Loucy (cell line): ENCODE data around the gene NHS.

Source experiments
- EZH2phosphoT487 ChIP-seq: fragments of 200-600 bp; IDR thresholded peaks from 2 replicates; pipeline ENCODE4 v1.6.1; 2018; ENCODE audit warnings: antibody characterized with exemption, mild to moderate bottlenecking, moderate library complexity, borderline replicate concordance
- TF ChIP-seq, protein P1 (sequence below): fragments of 200-600 bp; sonication (generic); conservative IDR thresholded peaks from 2 replicates; pipeline ENCODE4 v1.5.1; 2014; ENCODE audit warnings: mild to moderate bottlenecking, antibody characterized with exemption, low read length

DNA sequence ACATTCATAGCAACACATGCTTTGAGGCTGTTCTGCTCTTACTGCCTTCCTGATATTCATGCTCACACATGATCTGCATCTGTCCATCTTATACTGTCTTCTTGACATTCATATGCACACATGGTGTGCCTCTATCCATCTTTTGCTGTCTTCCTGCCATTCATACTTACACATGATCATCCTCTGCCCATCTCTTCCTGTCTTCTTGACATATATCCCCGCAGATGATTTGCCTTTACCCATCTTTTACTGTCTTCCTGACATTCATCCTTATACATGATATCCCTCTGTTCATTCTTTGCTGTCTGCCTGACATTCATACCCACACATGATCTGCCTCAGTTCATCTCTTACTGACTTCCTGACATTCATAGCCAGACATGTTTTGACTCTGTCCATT is 399.1 kb downstream of the NHS start:
- TF ChIP-seq, protein P1, sequence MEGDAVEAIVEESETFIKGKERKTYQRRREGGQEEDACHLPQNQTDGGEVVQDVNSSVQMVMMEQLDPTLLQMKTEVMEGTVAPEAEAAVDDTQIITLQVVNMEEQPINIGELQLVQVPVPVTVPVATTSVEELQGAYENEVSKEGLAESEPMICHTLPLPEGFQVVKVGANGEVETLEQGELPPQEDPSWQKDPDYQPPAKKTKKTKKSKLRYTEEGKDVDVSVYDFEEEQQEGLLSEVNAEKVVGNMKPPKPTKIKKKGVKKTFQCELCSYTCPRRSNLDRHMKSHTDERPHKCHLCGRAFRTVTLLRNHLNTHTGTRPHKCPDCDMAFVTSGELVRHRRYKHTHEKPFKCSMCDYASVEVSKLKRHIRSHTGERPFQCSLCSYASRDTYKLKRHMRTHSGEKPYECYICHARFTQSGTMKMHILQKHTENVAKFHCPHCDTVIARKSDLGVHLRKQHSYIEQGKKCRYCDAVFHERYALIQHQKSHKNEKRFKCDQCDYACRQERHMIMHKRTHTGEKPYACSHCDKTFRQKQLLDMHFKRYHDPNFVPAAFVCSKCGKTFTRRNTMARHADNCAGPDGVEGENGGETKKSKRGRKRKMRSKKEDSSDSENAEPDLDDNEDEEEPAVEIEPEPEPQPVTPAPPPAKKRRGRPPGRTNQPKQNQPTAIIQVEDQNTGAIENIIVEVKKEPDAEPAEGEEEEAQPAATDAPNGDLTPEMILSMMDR: no peak
- TF ChIP-seq EZH2phosphoT487: no peak
